K562 (cell line): ENCODE results near the gene TRDN. TPM values are rescaled to one million over a fixed set of nuclear protein-coding genes. Genes with fewer than 3 reads are reported as not detected.

Source experiments
- ATAC-seq: fragments of 200-7000 bp; cut with Tn5 transposase; 3 replicates; pipeline ENCODE4 v1.9.1; 2020; ENCODE audit warnings: moderate library complexity
- BruUV-seq: library from RNA; stranded (reverse); fragments of 400-500 nt; replicated peaks from 2 replicates; lab custom pipeline; 2021; lab: Mats Ljungman, UMichigan
- CTCF ChIA-PET: fragments of 300-600 bp; formaldehyde crosslinking; extraction: SDS; loops from one replicate; lab custom pipeline; 2021; ENCODE audit warnings: low intra/inter-chr PET ratio; lab: Yijun Ruan, JAX
- POLR2A ChIA-PET: fragments of 300-600, 350-650 bp; sonication (Branson Sonifier 250); formaldehyde crosslinking; extraction: SDS; loops from one replicate; lab custom pipeline; 2021; ENCODE audit warnings: antibody characterized with exemption, inconsistent platforms; lab: Yijun Ruan, JAX
- DNase-seq, 4 experiments: peaks; one replicate each; pipeline versions ENCODE4 v3.0.0 to v3.0.0-alpha.2; 2011 to 2018; ENCODE audit warnings: low spot score in 3 of 4, mixed read lengths in 3 of 4; ENCODE audit errors: extremely low read depth in 1 of 4
- FAIRE-seq: peaks from 2 replicates; lab custom pipeline; 2011; peaks lifted over from hg19 to GRCh38; lab: Jason Lieb, UNC
- H2AFZ ChIP-seq: 2 replicates; pipeline ENCODE4 v1.6.0; 2011; ENCODE audit warnings: low read depth, low read length, control low read depth, inconsistent platforms
- H3K27ac ChIP-seq: fragments of 200-600 bp; 3 replicates; pipeline ENCODE4 v1.8.0; 2011; ENCODE audit warnings: low read depth, mild to moderate bottlenecking, control low read depth, inconsistent platforms, low read length, moderate library complexity, mixed read lengths; ENCODE audit errors: extremely low read depth
- H3K27me3 ChIP-seq, 2 experiments: fragments of 300-600 bp in 1 of 2; 2 replicates in 1 of 2; 3 replicates in 1 of 2; pipeline versions ENCODE4 v1.6.0 to v1.8.0; 2011; ENCODE audit warnings: inconsistent platforms in 2 of 2, low read length in 2 of 2, mild to moderate bottlenecking in 1 of 2, mixed read lengths in 1 of 2, moderate library complexity in 1 of 2; ENCODE audit not compliant: control insufficient read depth in 2 of 2, insufficient read depth in 2 of 2
- H3K36me3 ChIP-seq: fragments of 300-600 bp; 3 replicates; pipeline ENCODE4 v1.8.0; 2011; ENCODE audit warnings: mild to moderate bottlenecking, low read length, inconsistent platforms; ENCODE audit not compliant: control insufficient read depth, insufficient read depth
- H3K4me1 ChIP-seq, 2 experiments: fragments of 200-600 bp in 1 of 2; replicated peaks in 1 of 2; 2 replicates in 1 of 2; 3 replicates in 1 of 2; pipeline versions ENCODE4 v1.5.1 to v1.8.0; 2011; ENCODE audit warnings: inconsistent platforms in 2 of 2, low read length in 2 of 2, mild to moderate bottlenecking in 1 of 2, mixed read lengths in 1 of 2, moderate library complexity in 1 of 2; ENCODE audit not compliant: control insufficient read depth in 2 of 2, insufficient read depth in 2 of 2
- H3K4me2 ChIP-seq: 2 replicates; pipeline ENCODE4 v1.6.1; 2011; ENCODE audit warnings: low read length, control low read depth, inconsistent platforms, mixed read lengths; ENCODE audit not compliant: insufficient read depth
- H3K4me3 ChIP-seq: fragments of 200-600 bp; sonication (generic), shearing (Covaris generic); 2 replicates; pipeline ENCODE4 v1.5.1; 2016; ENCODE audit warnings: control low read depth, inconsistent platforms
- H3K79me2 ChIP-seq: fragments of 200-600 bp; 3 replicates; pipeline ENCODE4 v1.8.0; 2011; ENCODE audit warnings: low read length, inconsistent platforms; ENCODE audit not compliant: control insufficient read depth, insufficient read depth
- H3K9ac ChIP-seq, 2 experiments: 2 replicates each; pipeline versions ENCODE4 v1.6.0 to v1.6.1; 2011; ENCODE audit warnings: low read depth in 2 of 2, low read length in 2 of 2, control low read depth in 1 of 2, inconsistent platforms in 1 of 2, mild to moderate bottlenecking in 1 of 2, mixed read lengths in 1 of 2; ENCODE audit not compliant: insufficient read depth in 1 of 2
- H3K9me1 ChIP-seq: one replicate; pipeline ENCODE4 v1.6.0; 2011; ENCODE audit warnings: inconsistent platforms, mild to moderate bottlenecking, low read length, moderate library complexity; ENCODE audit not compliant: control insufficient read depth, insufficient read depth
- H3K9me3 ChIP-seq: replicated peaks from 2 replicates; pipeline ENCODE4 v1.5.1; 2011; ENCODE audit warnings: low read depth, low read length, inconsistent platforms; ENCODE audit not compliant: control insufficient read depth, insufficient read depth
- H4K20me1 ChIP-seq: replicated peaks from 2 replicates; pipeline ENCODE4 v1.6.1; 2011; ENCODE audit warnings: low read length, inconsistent platforms, mixed read lengths; ENCODE audit not compliant: control insufficient read depth, insufficient read depth
- C11orf30 ChIP-seq: fragments of 450-650 bp; IDR thresholded peaks from 2 replicates; pipeline ENCODE4 v1.6.1; 2016; ENCODE audit warnings: low read depth, mild to moderate bottlenecking
- ETV6 ChIP-seq, 3 experiments: fragments of 150-350 bp in 1 of 3; sonication (generic) in 1 of 3; formaldehyde crosslinking in 1 of 3; IDR thresholded peaks; 2 replicates each; pipeline versions ENCODE4 v1.6.1 to v1.8.0; 2014 to 2022; ENCODE audit warnings: borderline replicate concordance in 2 of 3, low read depth in 2 of 3, antibody characterized with exemption in 1 of 3, low read length in 1 of 3, mild to moderate bottlenecking in 1 of 3, missing genetic modification reagents in 1 of 3
- KAT7 ChIP-seq: sonication (generic); formaldehyde crosslinking; IDR thresholded peaks from 2 replicates; pipeline ENCODE4 v1.8.0; 2022; ENCODE audit warnings: missing genetic modification reagents, mild to moderate bottlenecking, borderline replicate concordance
- MAFF ChIP-seq: IDR thresholded peaks from 2 replicates; pipeline ENCODE4 v1.6.1; 2012; ENCODE audit warnings: low read length, improper control_type of control experiment
- MAFG ChIP-seq: fragments of 450-650 bp; conservative IDR thresholded peaks from 2 replicates; pipeline ENCODE4 v1.6.1; 2016; ENCODE audit warnings: missing genetic modification characterization, missing compliant biosample characterization
- MAFK ChIP-seq: IDR thresholded peaks from 2 replicates; pipeline ENCODE4 v1.6.1; 2011; ENCODE audit warnings: low read length, improper control_type of control experiment
- ZC3H4 ChIP-seq: sonication (generic); formaldehyde crosslinking; IDR thresholded peaks from 2 replicates; pipeline ENCODE4 v1.9.0; 2021; ENCODE audit warnings: missing genetic modification reagents, borderline replicate concordance
- ZMIZ1 ChIP-seq, 2 experiments: fragments of 150-350 bp in 1 of 2; IDR thresholded peaks; 2 replicates each; pipeline ENCODE4 v1.6.1; 2012 to 2016; ENCODE audit warnings: low read depth in 2 of 2, low read length in 2 of 2, mild to moderate bottlenecking in 1 of 2, moderate library complexity in 1 of 2
- ZNF316 ChIP-seq: fragments of 450-650 bp; IDR thresholded peaks from 2 replicates; pipeline ENCODE4 v1.6.1; 2016
- WGBS: fragments of 100-300 bp; shearing (Covaris generic); methylation state at CpG from one replicate; pipeline ENCODE4 v1.1.6; 2016; ENCODE audit warnings: low coverage, mixed read lengths; ENCODE audit not compliant: insufficient coverage; ENCODE audit errors: missing lambda C conversion rate; 5-methylcytosine and 5-hydroxymethylcytosine counted together
- in situ Hi-C: fragments of 300-500 bp; cut with MboI; formaldehyde crosslinking; loops from 4 replicates; pipeline ENCODE4 v1.15.0; 2018; ENCODE audit warnings: inconsistent platforms, mixed read lengths
- intact Hi-C: fragments of 100-400 bp; cut with micrococcal nuclease; formaldehyde crosslinking; loops from 2 replicates; pipeline ENCODE4 v1.14.2; 2022
- polyA plus RNA-seq, 8 experiments: library from polyadenylated mRNA; depleted of rRNA in 4 of 8; stranded (reverse) in 5 of 8; unstranded in 3 of 8; fragments of >200 nt; fragmentation: Nextera tagmentation in 2 of 8; fragmentation: Illumina TruSeq in 1 of 8; extraction: Ambion mirVana in 2 of 8; extraction: Trizol in 1 of 8; gene quantifications; 2 replicates each; pipeline versions ENCODE4 v1.2.1 to v1.2.3, GENCODE V29; 2011 to 2014; ENCODE audit warnings: inconsistent platforms in 1 of 8, missing spikeins in 1 of 8
- total RNA-seq, 7 experiments: library from RNA; depleted of rRNA in 6 of 7; stranded (reverse); fragments of >200 nt in 6 of 7; fragmentation: Illumina TruSeq in 2 of 7; extraction: Trizol in 2 of 7; gene quantifications; 2 replicates each; pipeline versions ENCODE4 v1.2.1 to v1.2.3, GENCODE V29; 2011 to 2021; ENCODE audit warnings: low replicate concordance in 1 of 7
- TF ChIP-seq, protein P1 (sequence below): sonication (generic); formaldehyde crosslinking; IDR thresholded peaks from 2 replicates; pipeline ENCODE4 v1.8.0; 2022; ENCODE audit warnings: missing genetic modification reagents, mild to moderate bottlenecking, moderate library complexity, borderline replicate concordance
- TF ChIP-seq, protein P2 (sequence below): fragments of 450-650 bp; formaldehyde crosslinking; IDR thresholded peaks from 2 replicates; pipeline ENCODE4 v1.4.0; 2020; ENCODE audit warnings: mild to moderate bottlenecking, moderate library complexity

TRDN gene
- total and polyA plus RNA-seq, 9 of the 15 experiments (the other 6 are each of a cell fraction or from before 2014, with no cell fraction given), result 0.05 to 0.50 (median 0.16) TPM

- TF ChIP-seq ZMIZ1 (IDR thresholded peaks at IDR 0.05; ENCODE audit: low read depth in 2 of 2, low read length in 2 of 2) (no peak), KAT7 (CRISPR knock-in tag) (no peak)
- TF ChIP-seq, protein P1, sequence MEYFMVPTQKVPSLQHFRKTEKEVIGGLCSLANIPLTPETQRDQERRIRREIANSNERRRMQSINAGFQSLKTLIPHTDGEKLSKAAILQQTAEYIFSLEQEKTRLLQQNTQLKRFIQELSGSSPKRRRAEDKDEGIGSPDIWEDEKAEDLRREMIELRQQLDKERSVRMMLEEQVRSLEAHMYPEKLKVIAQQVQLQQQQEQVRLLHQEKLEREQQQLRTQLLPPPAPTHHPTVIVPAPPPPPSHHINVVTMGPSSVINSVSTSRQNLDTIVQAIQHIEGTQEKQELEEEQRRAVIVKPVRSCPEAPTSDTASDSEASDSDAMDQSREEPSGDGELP, result no peak
These were observed 243.4 kb downstream of the TRDN start (continued) for GRCh38 chr6:123393331-123393730.

GRCh38 chr6:123383718-123384117 lies 253.0 kb downstream of the TRDN start:
- POLR2A ChIA-PET, result no interaction called here
- Histone ChIP-seq H3K27ac (no peak overlapping the region), H3K36me3 (no peaks in the 10 kb centered on the region), H3K4me3 (no peak overlapping the region), H3K4me1 (no peaks in the 10 kb centered on the region), H3K4me2 (no peak overlapping the region), H4K20me1 (no peaks in the 10 kb centered on the region), H3K79me2 (no peaks in the 10 kb centered on the region), H3K9me3 (no peaks in the 10 kb centered on the region), H3K9me1 (no peaks in the 10 kb centered on the region)
- ATAC-seq (no peak), DNase-seq (no peak)
- 7% methylated on average over 2 of the region's 2 CpGs for WGBS
- TF ChIP-seq ETV6 (IDR thresholded peaks at IDR 0.05; ENCODE audit: borderline replicate concordance in 1 of 2, low read depth in 2 of 2, low read length in 1 of 2) (no peak), ETV6 (CRISPR knock-in tag; IDR thresholded peaks at IDR 0.05; ENCODE audit: borderline replicate concordance) (no peak), MAFK (peak; percentile 64; the same call in 1 of the 2 replicates), ZC3H4 (CRISPR knock-in tag) (no peak), MAFG (tag) (peak; percentile 40), MAFF (peak; percentile 64), C11orf30 (peak; percentile 37; the same call in 1 of the 2 replicates), ZNF316 (peak; percentile 72)
- TF ChIP-seq, protein P2, sequence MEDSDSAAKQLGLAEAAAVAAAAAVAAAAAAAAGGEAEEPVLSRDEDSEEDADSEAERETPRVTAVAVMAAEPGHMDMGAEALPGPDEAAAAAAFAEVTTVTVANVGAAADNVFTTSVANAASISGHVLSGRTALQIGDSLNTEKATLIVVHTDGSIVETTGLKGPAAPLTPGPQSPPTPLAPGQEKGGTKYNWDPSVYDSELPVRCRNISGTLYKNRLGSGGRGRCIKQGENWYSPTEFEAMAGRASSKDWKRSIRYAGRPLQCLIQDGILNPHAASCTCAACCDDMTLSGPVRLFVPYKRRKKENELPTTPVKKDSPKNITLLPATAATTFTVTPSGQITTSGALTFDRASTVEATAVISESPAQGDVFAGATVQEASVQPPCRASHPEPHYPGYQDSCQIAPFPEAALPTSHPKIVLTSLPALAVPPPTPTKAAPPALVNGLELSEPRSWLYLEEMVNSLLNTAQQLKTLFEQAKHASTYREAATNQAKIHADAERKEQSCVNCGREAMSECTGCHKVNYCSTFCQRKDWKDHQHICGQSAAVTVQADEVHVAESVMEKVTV (CRISPR knock-in tag), result no peak
- TF ChIP-seq, all 486 proteins: peak for 5
- Histone ChIP-seq H2AFZ (no peak overlapping the region), H3K27me3 (no peaks in the 10 kb centered on the region), H3K9ac (no peak overlapping the region)
- intact Hi-C loops (loop anchor here (5.0 kb wide), 1 partner anchor 651 kb away; no protein-coding TSS in a partner anchor), in situ Hi-C loops (no loop called here)
- CTCF ChIA-PET, result no interaction called here
- FAIRE-seq, result no peak
- no TSS peak for BruUV-seq
